C4-2B (cell line): Measurements from ENCODE around the gene OR4K1.

Source experiments
- H3K27ac ChIP-seq: fragments of 450-650 bp; 2 replicates; pipeline ENCODE4 v1.5.1; 2017
- ZFX ChIP-seq: fragments of 450-650 bp; IDR thresholded peaks from 2 replicates; pipeline ENCODE4 v1.6.1; 2017
- TF ChIP-seq, protein P1 (sequence below): fragments of 450-650 bp; conservative IDR thresholded peaks from 2 replicates; pipeline ENCODE4 v1.5.1; 2017; ENCODE audit warnings: mild to moderate bottlenecking

Gene OR4K1

DNA sequence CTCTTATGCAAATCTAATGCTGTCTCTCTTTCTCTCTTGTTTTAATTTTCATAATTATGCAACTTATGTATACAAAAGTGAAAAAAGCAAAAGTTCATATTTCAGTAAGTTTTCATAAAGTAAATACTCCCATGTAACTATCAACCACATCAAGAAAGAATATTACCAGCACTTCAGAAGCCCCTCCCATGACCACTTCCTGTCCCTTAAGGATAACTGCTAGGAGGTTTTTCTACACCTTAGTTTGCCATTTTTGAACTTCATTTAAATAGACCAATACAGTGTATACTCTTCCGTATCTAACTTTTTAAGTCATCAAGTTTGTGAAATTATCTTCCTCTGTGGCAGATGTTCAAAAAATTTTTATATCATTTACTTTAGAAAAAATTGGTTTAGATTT lies 44.1 kb downstream of the OR4K1 start:
- H3K27ac ChIP-seq = no peak overlapping the region
- TF ChIP-seq ZFX = no peak

DNA sequence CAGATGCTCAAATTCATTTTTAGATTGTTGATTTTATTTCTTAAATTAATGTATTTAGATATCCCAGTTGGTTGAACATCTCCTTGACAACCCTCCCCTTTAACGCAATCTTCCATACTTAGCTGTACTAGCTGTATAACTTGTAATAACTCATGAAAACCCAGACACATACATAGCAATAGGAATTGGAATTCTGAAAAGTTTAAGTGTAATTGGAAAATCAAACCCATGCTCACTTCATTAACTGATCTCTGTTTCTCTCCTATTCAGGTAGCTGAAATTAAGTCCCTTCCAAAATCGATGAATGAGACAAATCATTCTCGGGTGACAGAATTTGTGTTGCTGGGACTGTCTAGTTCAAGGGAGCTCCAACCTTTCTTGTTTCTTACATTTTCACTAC lies 44.6 kb downstream of the OR4K1 start, which contains the start of gene OR4K15:
Gene OR4K15 (plus strand): TSS at position 301 of the 400 bp plus-strand sequence. CDS start 0 bp downstream, at position 301.
- TF ChIP-seq, protein P1, sequence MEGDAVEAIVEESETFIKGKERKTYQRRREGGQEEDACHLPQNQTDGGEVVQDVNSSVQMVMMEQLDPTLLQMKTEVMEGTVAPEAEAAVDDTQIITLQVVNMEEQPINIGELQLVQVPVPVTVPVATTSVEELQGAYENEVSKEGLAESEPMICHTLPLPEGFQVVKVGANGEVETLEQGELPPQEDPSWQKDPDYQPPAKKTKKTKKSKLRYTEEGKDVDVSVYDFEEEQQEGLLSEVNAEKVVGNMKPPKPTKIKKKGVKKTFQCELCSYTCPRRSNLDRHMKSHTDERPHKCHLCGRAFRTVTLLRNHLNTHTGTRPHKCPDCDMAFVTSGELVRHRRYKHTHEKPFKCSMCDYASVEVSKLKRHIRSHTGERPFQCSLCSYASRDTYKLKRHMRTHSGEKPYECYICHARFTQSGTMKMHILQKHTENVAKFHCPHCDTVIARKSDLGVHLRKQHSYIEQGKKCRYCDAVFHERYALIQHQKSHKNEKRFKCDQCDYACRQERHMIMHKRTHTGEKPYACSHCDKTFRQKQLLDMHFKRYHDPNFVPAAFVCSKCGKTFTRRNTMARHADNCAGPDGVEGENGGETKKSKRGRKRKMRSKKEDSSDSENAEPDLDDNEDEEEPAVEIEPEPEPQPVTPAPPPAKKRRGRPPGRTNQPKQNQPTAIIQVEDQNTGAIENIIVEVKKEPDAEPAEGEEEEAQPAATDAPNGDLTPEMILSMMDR = no peak
- TF ChIP-seq ZFX = no peak
- no peak within 1 kb of the TSS for H3K27ac ChIP-seq
